Lung (tissue), 12 donors: ENCODE data around the gene NRP2. TPM values are rescaled to one million over a fixed set of nuclear protein-coding genes. Genes with fewer than 3 reads are reported as not detected.

Experiments
- ATAC-seq: fragments of 200-7000 bp; cut with Tn5 transposase; one replicate; pipeline ENCODE4 v1.9.1; 2020; ENCODE audit warnings: moderate number of reproducible peaks; ENCODE audit not compliant: insufficient read depth, low FRiP score
- DNase-seq, 3 donors: peaks; one replicate each; pipeline ENCODE4 v3.0.0-alpha.2; 2013 to 2017
- H3K27ac ChIP-seq, 2 donors: one replicate each; pipeline ENCODE4 v1.5.1; 2013; ENCODE audit warnings: mild to moderate bottlenecking in 2 of 2, moderate library complexity in 2 of 2, control low read depth in 1 of 2, inconsistent platforms in 1 of 2, low read depth in 1 of 2, low read length in 1 of 2
- H3K27me3 ChIP-seq, 3 donors: one replicate each; pipeline ENCODE4 v1.5.1; 2013; ENCODE audit warnings: low read length in 2 of 3; ENCODE audit not compliant: control insufficient read depth in 3 of 3, insufficient read depth in 3 of 3
- H3K36me3 ChIP-seq, 4 donors: one replicate each; pipeline ENCODE4 v1.5.1; 2013; ENCODE audit warnings: low read length in 4 of 4, mild to moderate bottlenecking in 1 of 4, moderate library complexity in 1 of 4; ENCODE audit not compliant: control insufficient read depth in 4 of 4, insufficient read depth in 4 of 4
- H3K4me1 ChIP-seq, 5 donors: one replicate each; pipeline ENCODE4 v1.5.1; 2013; ENCODE audit warnings: low read length in 5 of 5, mild to moderate bottlenecking in 2 of 5, moderate library complexity in 1 of 5; ENCODE audit not compliant: control insufficient read depth in 5 of 5, insufficient read depth in 5 of 5
- H3K4me3 ChIP-seq: one replicate; pipeline ENCODE4 v1.5.1; 2013; ENCODE audit warnings: mild to moderate bottlenecking, control low read depth, moderate library complexity
- H3K9ac ChIP-seq, 2 donors: one replicate each; pipeline ENCODE4 v1.5.1; 2013; ENCODE audit warnings: low read length in 2 of 2, control low read depth in 1 of 2; ENCODE audit not compliant: insufficient read depth in 1 of 2
- H3K9me3 ChIP-seq, 4 donors: one replicate each; pipeline ENCODE4 v1.5.1; 2013; ENCODE audit warnings: low read length in 3 of 4, mild to moderate bottlenecking in 1 of 4, moderate library complexity in 1 of 4; ENCODE audit not compliant: control insufficient read depth in 4 of 4, insufficient read depth in 3 of 4
- WGBS, 2 donors: extraction: QIAGEN DNeasy Blood & Tissue Kit; methylation state at CpG; one replicate each; pipeline ENCODE4 v1.1.7; 2013; 5-methylcytosine and 5-hydroxymethylcytosine counted together
- polyA plus RNA-seq, 2 donors: library from polyadenylated mRNA; stranded (reverse); fragments of 200-250 nt; gene quantifications; one replicate each; pipeline ENCODE4 v1.2.1, GENCODE V29; 2013
- total RNA-seq, 2 donors: library from RNA; depleted of rRNA in 1 of 2; stranded (reverse); fragments of >200 nt in 1 of 2; gene quantifications; one replicate each; pipeline ENCODE4 v1.2.1, GENCODE V29; 2014 to 2021
- TF ChIP-seq, protein P1 (sequence below): IDR thresholded peaks from 2 replicates; pipeline ENCODE4 v1.5.1; 2012; ENCODE audit warnings: mild to moderate bottlenecking; ENCODE audit errors: control extremely low read depth, extremely low read depth
- donor health status: control.
- donor health status: control.
- donor health status: Bipolar disorder and iron deficiency.
- donor health status: healthy.
- donor health status: DM: yes; HTN: yes; CAD: no.

The NRP2 gene
- total and polyA plus RNA-seq, 4 donors, result 20.4 to 125 (median 63.2) TPM

GRCh38 chr2:205699515-205700289, 17.4 kb downstream of the NRP2 start:
- TF ChIP-seq, protein P1, sequence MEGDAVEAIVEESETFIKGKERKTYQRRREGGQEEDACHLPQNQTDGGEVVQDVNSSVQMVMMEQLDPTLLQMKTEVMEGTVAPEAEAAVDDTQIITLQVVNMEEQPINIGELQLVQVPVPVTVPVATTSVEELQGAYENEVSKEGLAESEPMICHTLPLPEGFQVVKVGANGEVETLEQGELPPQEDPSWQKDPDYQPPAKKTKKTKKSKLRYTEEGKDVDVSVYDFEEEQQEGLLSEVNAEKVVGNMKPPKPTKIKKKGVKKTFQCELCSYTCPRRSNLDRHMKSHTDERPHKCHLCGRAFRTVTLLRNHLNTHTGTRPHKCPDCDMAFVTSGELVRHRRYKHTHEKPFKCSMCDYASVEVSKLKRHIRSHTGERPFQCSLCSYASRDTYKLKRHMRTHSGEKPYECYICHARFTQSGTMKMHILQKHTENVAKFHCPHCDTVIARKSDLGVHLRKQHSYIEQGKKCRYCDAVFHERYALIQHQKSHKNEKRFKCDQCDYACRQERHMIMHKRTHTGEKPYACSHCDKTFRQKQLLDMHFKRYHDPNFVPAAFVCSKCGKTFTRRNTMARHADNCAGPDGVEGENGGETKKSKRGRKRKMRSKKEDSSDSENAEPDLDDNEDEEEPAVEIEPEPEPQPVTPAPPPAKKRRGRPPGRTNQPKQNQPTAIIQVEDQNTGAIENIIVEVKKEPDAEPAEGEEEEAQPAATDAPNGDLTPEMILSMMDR, result no peak
- Histone ChIP-seq H3K36me3 (peaks cover 0 to 12% (median 8%) of the 10 kb centered on the region in 4 donors), H3K27me3 (no peaks in the 10 kb centered on the region), H3K9me3 (no peaks in the 10 kb centered on the region), H3K4me3 (no peak overlapping the region), H3K27ac (peak overlapping the region; percentile 21 to 64), H3K4me1 (peaks cover 0 to 17% (median 12%) of the 10 kb centered on the region in 5 donors), H3K9ac (no peak overlapping the region)
- 68 to 75% methylated on average over 4 of the region's 4 CpGs for WGBS, 2 donors
- DNase-seq, result no peak
- no peak for ATAC-seq

DNA sequence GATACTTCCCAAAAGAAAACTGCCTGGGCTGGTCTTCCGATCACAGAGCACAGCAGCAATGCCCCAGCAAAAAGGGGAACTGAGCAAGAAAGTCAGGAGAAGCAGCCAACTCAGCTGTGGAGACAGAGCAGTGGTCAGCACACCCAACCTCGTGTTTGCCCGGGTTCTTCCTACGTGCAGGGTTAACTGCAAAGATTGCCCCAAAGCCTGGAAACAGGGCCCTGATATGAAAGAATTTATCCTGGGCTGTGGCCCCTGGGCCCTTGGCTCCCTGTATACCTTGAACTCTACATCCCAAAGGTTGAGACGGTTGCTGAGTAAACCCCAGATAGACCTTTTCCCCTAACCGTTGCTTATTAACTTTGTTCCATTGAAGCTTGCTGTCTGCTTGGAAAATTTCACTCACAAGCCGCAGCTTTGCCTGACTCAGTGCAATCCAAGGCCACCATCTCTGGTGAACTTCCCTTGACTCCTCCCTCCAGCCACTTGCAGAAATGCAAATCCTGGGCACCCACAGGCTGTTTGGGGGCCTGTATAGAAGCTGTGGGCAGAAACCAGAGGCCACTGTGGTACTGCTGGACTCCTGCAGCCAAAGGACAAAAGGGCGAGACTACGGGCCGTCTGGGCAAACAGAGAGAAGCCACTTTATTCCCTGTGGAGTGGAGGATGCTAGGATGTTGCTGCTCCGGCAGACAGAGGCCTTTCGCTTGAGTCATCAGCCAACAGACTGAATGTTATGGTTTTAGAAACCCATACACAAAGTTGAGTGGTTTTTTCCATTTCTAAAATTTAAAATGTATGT, 18.2 kb downstream of the NRP2 start:
- DNase-seq, result no peak
- peaks cover 0 to 12% (median 8%) of the 10 kb centered on the region in 4 donors for H3K36me3 ChIP-seq
- H3K27me3 ChIP-seq, result no peaks in the 10 kb centered on the region
- 64 to 66% methylated on average over 12 of the region's 12 CpGs for WGBS, 2 donors
- no peak overlapping the region for H3K4me3 ChIP-seq
- TF ChIP-seq, protein P1, result no peak
- peaks cover 0 to 17% (median 12%) of the 10 kb centered on the region in 5 donors for H3K4me1 ChIP-seq
- no peak for ATAC-seq
- peak overlapping the region in 1 of 2 donors; percentile 64 for H3K27ac ChIP-seq
- no peaks in the 10 kb centered on the region for H3K9me3 ChIP-seq
- H3K9ac ChIP-seq, result no peak overlapping the region

DNA sequence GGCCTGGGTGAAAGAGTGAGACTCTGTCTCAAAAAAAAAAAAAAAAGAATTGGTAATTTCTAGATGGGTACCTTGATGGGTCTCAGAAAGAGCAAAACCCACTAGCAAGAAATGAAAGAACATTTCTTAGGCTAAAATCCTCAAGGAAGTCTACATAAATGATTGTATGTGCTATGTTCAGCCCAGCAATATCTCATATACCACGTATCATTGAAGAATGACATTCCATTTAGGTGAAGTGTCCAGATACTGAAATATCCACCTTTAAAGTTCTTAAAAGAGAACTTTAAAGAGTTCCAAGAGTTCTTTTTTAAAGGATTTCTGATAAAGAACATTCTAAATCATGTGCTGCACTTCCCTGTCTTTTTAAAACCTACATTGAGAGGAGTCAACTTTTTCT, 19.2 kb downstream of the NRP2 start:
- Histone ChIP-seq H3K4me1 (peaks cover 0 to 24% (median 11%) of the 10 kb centered on the region in 5 donors), H3K9me3 (no peaks in the 10 kb centered on the region), H3K36me3 (peaks cover 0 to 12% (median 8%) of the 10 kb centered on the region in 4 donors), H3K27me3 (no peaks in the 10 kb centered on the region), H3K9ac (no peak overlapping the region), H3K27ac (no peak overlapping the region), H3K4me3 (no peak overlapping the region)
- DNase-seq (no peak), ATAC-seq (no peak)
- TF ChIP-seq, protein P1, result no peak
- WGBS, 2 donors, result 67 to 79% methylated on average over 1 of the region's 1 CpG
